Epithelial cell of esophagus (primary cell): ENCODE measurements around the gene HNMT.

Experiments used
- DNase-seq: peaks from one replicate; pipeline ENCODE4 v3.0.0; 2010; ENCODE audit warnings: low read depth
- H3K4me3 ChIP-seq: 2 replicates; pipeline ENCODE4 v1.5.1; 2011; ENCODE audit warnings: mild to moderate bottlenecking, low read length, control low read depth
- TF ChIP-seq, protein P1 (sequence below): IDR thresholded peaks from 2 replicates; pipeline ENCODE4 v1.5.1; 2011; ENCODE audit warnings: low read depth, mild to moderate bottlenecking, low read length, control low read depth, inconsistent platforms; ENCODE audit not compliant: insufficient read depth; ENCODE audit errors: missing control alignments

HNMT gene

DNA sequence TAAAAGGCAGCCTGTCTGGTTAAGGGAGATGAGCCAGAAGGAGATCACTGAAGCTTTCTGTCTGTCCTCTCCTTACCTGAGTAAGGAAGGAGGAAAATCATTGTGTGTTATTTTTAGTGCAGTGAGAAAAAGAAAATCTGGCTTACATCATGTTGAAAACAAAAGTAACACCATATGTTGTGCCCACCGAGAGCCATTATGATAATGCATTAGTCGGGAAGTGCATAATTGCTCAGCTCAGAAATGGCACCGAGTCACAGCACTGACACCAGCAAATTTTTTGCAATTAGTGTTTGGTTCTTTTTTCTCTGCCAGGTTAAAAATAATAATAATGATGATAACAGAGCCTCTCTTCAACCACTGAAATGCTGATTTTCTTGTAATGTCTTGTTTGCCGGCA, 46.6 kb downstream of the HNMT start:
- no peak for DNase-seq
- TF ChIP-seq, protein P1, sequence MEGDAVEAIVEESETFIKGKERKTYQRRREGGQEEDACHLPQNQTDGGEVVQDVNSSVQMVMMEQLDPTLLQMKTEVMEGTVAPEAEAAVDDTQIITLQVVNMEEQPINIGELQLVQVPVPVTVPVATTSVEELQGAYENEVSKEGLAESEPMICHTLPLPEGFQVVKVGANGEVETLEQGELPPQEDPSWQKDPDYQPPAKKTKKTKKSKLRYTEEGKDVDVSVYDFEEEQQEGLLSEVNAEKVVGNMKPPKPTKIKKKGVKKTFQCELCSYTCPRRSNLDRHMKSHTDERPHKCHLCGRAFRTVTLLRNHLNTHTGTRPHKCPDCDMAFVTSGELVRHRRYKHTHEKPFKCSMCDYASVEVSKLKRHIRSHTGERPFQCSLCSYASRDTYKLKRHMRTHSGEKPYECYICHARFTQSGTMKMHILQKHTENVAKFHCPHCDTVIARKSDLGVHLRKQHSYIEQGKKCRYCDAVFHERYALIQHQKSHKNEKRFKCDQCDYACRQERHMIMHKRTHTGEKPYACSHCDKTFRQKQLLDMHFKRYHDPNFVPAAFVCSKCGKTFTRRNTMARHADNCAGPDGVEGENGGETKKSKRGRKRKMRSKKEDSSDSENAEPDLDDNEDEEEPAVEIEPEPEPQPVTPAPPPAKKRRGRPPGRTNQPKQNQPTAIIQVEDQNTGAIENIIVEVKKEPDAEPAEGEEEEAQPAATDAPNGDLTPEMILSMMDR, result no peak
- H3K4me3 ChIP-seq, result no peak overlapping the region

DNA sequence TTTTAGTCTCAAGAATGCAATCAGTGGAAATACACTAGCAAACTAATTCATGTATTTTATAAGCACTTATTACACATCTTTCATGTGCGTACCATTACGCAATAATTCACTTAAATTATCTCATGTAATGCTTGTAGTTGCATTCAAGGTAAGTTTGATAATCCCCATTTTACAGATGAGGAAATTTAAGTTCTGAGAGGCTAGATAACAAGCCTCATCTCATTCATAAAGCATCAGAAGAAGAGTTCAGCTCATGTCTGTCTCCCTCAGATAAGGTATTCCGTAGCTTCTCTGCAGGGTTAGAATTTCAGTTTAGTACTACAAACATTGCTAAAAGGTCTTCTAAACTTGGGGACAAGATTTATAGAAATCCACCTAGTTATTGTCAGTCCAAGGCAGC, 47.8 kb downstream of the HNMT start:
- TF ChIP-seq, protein P1, result no peak
- no peak overlapping the region for H3K4me3 ChIP-seq
- DNase-seq, result no peak

DNA sequence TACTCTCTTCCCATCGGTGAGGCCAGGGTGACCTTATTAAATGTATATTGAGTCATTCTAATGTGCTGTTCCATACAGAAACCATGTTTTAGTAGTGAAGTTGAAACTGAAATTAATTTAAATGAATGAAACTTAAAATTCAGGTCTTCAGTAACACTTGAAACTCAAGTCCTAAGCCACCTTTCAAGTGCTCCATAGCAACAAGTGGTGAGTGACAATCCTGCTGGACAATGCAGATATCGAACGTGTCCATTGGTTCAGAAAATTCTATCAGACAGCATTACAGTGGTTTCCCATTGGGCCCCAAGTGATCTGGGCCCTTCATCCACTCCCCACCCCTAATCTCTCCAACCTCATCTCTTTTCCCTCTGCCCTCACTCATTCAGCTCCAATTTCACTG, 48.7 kb downstream of the HNMT start:
- no peak for DNase-seq
- no peak overlapping the region for H3K4me3 ChIP-seq
- TF ChIP-seq, protein P1, result no peak

DNA sequence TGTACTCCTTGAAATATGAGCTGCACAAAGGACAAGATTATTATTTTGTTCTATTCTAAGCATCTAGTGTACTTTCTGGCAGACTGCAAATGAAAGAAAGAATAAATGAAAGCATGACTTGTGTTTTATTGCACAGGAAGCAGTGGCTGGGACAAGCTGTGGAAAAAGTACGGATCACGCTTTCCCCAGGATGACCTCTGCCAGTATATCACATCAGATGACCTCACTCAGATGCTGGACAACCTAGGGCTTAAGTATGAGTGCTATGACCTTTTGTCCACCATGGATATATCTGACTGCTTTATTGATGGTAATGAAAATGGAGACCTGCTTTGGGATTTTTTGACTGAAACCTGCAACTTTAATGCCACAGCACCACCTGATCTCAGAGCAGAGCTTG, 49.4 kb downstream of the HNMT start:
- TF ChIP-seq, protein P1, result no peak
- no peak overlapping the region for H3K4me3 ChIP-seq
- no peak for DNase-seq

DNA sequence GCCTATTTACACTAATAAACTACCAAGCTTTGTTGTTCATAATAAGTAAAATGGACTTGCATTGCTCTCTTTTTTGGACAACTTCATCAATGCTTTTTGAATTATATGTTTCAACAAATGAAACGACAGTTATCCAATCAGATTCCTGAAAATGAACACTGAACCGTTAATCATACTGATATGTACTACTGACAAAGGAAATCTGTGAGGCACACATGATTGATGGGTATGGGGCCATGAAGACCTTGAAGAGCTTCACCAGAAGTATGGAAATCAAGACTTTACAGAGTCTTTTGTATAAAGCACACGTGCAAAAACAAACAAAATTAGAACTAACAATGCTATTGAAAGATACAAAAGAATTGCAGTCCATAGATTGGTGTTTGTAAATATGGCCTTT, 51.2 kb downstream of the HNMT start:
- H3K4me3 ChIP-seq, result no peak overlapping the region
- DNase-seq, result no peak
- TF ChIP-seq, protein P1, result no peak

DNA sequence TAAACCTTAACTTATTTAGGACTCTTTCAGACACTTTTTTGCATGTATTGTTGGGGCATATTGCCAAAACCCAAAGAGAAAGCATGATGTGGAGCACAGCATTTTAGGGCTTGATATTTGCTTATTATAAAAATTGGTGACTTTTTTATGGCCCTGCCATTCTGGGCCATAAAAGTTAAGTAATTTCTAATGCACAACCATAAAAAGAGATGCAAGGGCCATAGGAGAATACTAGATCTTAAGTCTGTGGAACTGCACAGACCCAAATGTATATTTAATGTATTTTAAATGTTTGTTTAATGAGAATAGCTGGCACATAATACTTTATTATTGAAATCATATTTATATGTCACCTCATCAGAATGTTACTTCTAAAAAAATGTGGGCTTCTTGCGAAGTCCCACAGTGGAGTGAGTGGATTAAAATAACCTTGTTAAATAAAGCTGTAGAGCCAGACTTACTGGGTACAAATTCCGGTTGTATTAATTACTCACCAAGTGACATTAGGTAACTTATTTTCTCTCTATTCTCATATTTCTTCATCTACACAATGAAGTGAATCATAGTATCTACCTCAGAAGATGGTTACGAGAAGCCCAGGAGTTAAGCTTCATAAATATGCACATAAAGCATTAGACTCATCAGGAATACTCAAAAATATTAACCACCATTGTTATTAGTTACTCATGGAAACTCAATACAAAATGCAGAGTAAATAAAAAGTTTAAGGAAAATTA, 52.2 kb downstream of the HNMT start:
- TF ChIP-seq, protein P1, result no peak
- no peak overlapping the region for H3K4me3 ChIP-seq
- DNase-seq, result peak; percentile 84

DNA sequence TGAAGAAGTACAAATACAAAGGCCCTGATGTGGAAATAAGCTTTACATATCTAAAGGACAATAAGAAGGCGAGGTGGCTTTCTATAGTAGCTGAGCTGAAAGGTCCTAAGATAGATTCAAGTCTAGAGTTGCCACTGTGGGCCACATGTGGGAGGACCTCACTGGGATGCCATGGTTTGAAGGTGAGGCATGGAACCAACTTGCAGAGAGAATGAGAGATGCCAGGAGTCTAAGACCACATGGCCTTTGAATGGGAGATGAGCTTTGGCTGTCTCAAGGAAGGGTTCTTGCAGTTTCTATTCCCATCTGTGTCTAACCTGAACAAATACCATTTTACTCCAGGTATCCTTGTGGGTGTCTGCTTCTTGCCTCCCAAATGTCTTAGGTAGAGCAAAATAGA, 53.6 kb downstream of the HNMT start:
- no peak overlapping the region for H3K4me3 ChIP-seq
- TF ChIP-seq, protein P1, result no peak
- DNase-seq, result no peak
